ENCODE data around the gene RIOK2. TPM values are rescaled to one million over a fixed set of nuclear protein-coding genes. Genes with fewer than 3 reads are reported as not detected.
A peak's percentile ranks its signal among the peaks of the same experiment; 100 is the strongest.

The RIOK2 gene
- polyA plus RNA-seq, 3 donors: 4.8 to 16.4 (median 12.7) TPM

DNA sequence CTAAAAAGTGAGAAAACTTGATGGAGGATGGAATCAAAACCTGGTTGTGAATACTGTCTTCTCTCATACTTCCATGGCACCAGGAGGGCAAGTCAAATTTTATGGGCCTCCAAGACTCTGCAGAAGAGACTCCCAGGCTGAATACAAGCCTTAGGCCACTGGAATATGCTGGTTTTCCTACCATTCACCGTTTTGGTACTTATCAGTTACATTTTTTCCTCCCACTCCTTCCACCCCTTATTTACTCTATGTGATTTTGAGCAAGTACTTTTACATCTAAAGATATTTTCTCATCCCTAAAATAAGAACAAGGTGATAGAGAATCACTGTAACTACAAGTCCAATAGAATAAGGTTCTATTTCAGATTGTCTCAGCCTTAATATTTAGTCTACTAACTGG, 32.6 kb downstream of the RIOK2 start:
- no CpG with 5 or more reads among the region's 1 CpG for WGBS (ENCODE audit: insufficient coverage)
- Histone ChIP-seq H4K20me1 (ENCODE audit: insufficient read depth, low read length) (no peaks in the 10 kb centered on the region), H3K4me3 (replicated peaks in 1 of 3; ENCODE audit: low read depth in 2 of 3, low read length in 3 of 3) (no peak overlapping the region), H3K27ac (ENCODE audit: low read depth in 1 of 2, low read length in 2 of 2) (no peak overlapping the region), H3K27me3 (ENCODE audit: control insufficient read depth in 2 of 2, insufficient read depth in 2 of 2, low read length in 2 of 2) (no peaks in the 10 kb centered on the region), H3K4me1 (ENCODE audit: control insufficient read depth in 1 of 2, insufficient read depth in 2 of 2, low read length in 2 of 2) (no peaks in the 10 kb centered on the region), H3K4me2 (replicated peaks; ENCODE audit: extremely low read depth, low read length, poor library complexity, severe bottlenecking) (no peak overlapping the region), H2AFZ (ENCODE audit: insufficient read depth, low read depth, low read length, poor library complexity, severe bottlenecking) (no peak overlapping the region), H3K79me2 (ENCODE audit: insufficient read depth, low read length) (no peaks in the 10 kb centered on the region), H3K9me3 (replicated peaks in 1 of 2; ENCODE audit: control insufficient read depth in 1 of 2, insufficient read depth in 1 of 2, low read length in 2 of 2) (no peaks in the 10 kb centered on the region), H3K36me3 (replicated peaks in 1 of 2; ENCODE audit: control insufficient read depth in 1 of 2, insufficient read depth in 2 of 2, low read length in 2 of 2) (no peaks in the 10 kb centered on the region), H3K9ac (ENCODE audit: insufficient read depth, low read length, poor library complexity, severe bottlenecking) (no peak overlapping the region)
- Mint-ChIP-seq H3K4me3 (no peak overlapping the region), H3K9me3 (peaks cover 0 to 4% (median 0%) of the 10 kb centered on the region in 7 donors), H3K36me3 (no peaks in the 10 kb centered on the region), H3K27me3 (ENCODE audit: low read depth in 3 of 3) (peaks cover 0 to 5% (median 0%) of the 10 kb centered on the region in 3 donors), H3K4me1 (no peaks in the 10 kb centered on the region), H3K27ac (peak overlapping the region in 1 of 7 donors; percentile 4)
- intact Hi-C loops (cut with micrococcal nuclease): no loop called here
- TF ChIP-seq, protein P1, sequence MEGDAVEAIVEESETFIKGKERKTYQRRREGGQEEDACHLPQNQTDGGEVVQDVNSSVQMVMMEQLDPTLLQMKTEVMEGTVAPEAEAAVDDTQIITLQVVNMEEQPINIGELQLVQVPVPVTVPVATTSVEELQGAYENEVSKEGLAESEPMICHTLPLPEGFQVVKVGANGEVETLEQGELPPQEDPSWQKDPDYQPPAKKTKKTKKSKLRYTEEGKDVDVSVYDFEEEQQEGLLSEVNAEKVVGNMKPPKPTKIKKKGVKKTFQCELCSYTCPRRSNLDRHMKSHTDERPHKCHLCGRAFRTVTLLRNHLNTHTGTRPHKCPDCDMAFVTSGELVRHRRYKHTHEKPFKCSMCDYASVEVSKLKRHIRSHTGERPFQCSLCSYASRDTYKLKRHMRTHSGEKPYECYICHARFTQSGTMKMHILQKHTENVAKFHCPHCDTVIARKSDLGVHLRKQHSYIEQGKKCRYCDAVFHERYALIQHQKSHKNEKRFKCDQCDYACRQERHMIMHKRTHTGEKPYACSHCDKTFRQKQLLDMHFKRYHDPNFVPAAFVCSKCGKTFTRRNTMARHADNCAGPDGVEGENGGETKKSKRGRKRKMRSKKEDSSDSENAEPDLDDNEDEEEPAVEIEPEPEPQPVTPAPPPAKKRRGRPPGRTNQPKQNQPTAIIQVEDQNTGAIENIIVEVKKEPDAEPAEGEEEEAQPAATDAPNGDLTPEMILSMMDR (IDR thresholded peaks at IDR 0.05): no peak
- no peak for DNase-seq

DNA sequence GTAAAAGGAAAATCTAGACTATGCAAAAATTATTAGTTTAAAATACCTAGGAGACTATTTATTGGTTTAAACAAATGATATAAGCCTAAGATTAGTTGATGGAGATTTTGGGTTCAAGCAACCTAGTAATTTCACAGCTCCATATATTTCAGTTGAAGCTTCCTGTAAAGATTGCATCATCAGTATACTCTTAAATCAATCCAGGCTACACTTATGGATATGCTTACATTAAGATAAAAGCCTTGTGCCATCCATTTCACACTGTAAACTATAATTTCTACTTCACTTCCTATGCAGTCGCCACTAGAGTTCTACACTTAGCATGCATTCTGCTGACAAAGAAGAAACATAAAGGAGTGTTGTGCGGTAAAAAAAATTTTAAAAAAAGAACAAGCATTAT, 33.3 kb downstream of the RIOK2 start:
- no peak overlapping the region for H3K9ac ChIP-seq (ENCODE audit: insufficient read depth, low read length, poor library complexity, severe bottlenecking)
- H3K9me3 ChIP-seq (replicated peaks in 1 of 2; ENCODE audit: control insufficient read depth in 1 of 2, insufficient read depth in 1 of 2, low read length in 2 of 2): no peaks in the 10 kb centered on the region
- Mint-ChIP-seq H3K36me3 (no peaks in the 10 kb centered on the region), H3K27me3 (ENCODE audit: low read depth in 3 of 3) (peaks cover 0 to 4% (median 0%) of the 10 kb centered on the region in 3 donors), H3K4me3 (no peak overlapping the region), H3K9me3 (peaks cover 0 to 2% (median 0%) of the 10 kb centered on the region in 7 donors), H3K4me1 (no peaks in the 10 kb centered on the region), H3K27ac (no peak overlapping the region)
- no CpG with 5 or more reads among the region's 2 CpGs for WGBS (ENCODE audit: insufficient coverage)
- no peak overlapping the region for H2AFZ ChIP-seq (ENCODE audit: insufficient read depth, low read depth, low read length, poor library complexity, severe bottlenecking)
- no peaks in the 10 kb centered on the region for H4K20me1 ChIP-seq (ENCODE audit: insufficient read depth, low read length)
- H3K4me1 ChIP-seq (ENCODE audit: control insufficient read depth in 1 of 2, insufficient read depth in 2 of 2, low read length in 2 of 2): no peaks in the 10 kb centered on the region
- no peak overlapping the region for H3K4me3 ChIP-seq (replicated peaks in 1 of 3; ENCODE audit: low read depth in 2 of 3, low read length in 3 of 3)
- TF ChIP-seq, protein P1 (IDR thresholded peaks at IDR 0.05): no peak
- DNase-seq: no peak
- H3K27ac ChIP-seq (ENCODE audit: low read depth in 1 of 2, low read length in 2 of 2): no peak overlapping the region
- H3K79me2 ChIP-seq (ENCODE audit: insufficient read depth, low read length): no peaks in the 10 kb centered on the region
- no peak overlapping the region for H3K4me2 ChIP-seq (replicated peaks; ENCODE audit: extremely low read depth, low read length, poor library complexity, severe bottlenecking)
- H3K36me3 ChIP-seq (replicated peaks in 1 of 2; ENCODE audit: control insufficient read depth in 1 of 2, insufficient read depth in 2 of 2, low read length in 2 of 2): no peaks in the 10 kb centered on the region
- intact Hi-C loops (cut with micrococcal nuclease): no loop called here
- no peaks in the 10 kb centered on the region for H3K27me3 ChIP-seq (ENCODE audit: control insufficient read depth in 2 of 2, insufficient read depth in 2 of 2, low read length in 2 of 2)

Data from CD14-positive monocyte (primary cell).